HEK293T (cell line): ENCODE results near the gene TEKT2.

Experiments
- CTBP1 ChIP-seq: fragments of 450-650 bp; IDR thresholded peaks from 2 replicates; pipeline ENCODE4 v1.6.1; 2016; ENCODE audit warnings: borderline replicate concordance
- ELF4 ChIP-seq: fragments of 450-650 bp; IDR thresholded peaks from 2 replicates; pipeline ENCODE4 v1.6.1; 2017; ENCODE audit warnings: antibody characterized with exemption
- HDGF ChIP-seq: fragments of 450-650 bp; IDR thresholded peaks from 2 replicates; pipeline ENCODE4 v1.6.1; 2017; ENCODE audit warnings: antibody characterized with exemption, borderline replicate concordance
- L3MBTL2 ChIP-seq: fragments of 450-650 bp; conservative IDR thresholded peaks from 2 replicates; pipeline ENCODE4 v1.6.1; 2016; ENCODE audit warnings: mild to moderate bottlenecking
- LEF1 ChIP-seq: fragments of 450-650 bp; IDR thresholded peaks from 2 replicates; pipeline ENCODE4 v1.6.1; 2017; ENCODE audit warnings: mild to moderate bottlenecking, borderline replicate concordance
- NFRKB ChIP-seq: fragments of 450-650 bp; IDR thresholded peaks from 2 replicates; pipeline ENCODE4 v1.6.1; 2016; ENCODE audit warnings: mild to moderate bottlenecking, moderate library complexity
- SP1 ChIP-seq: fragments of 450-650 bp; IDR thresholded peaks from 2 replicates; pipeline ENCODE4 v1.6.1; 2017
- SUZ12 ChIP-seq: fragments of 450-650 bp; IDR thresholded peaks from 2 replicates; pipeline ENCODE4 v1.6.1; 2016; ENCODE audit warnings: mild to moderate bottlenecking
- TARDBP ChIP-seq: fragments of 450-650 bp; IDR thresholded peaks from 2 replicates; pipeline ENCODE4 v1.6.1; 2016

DNA sequence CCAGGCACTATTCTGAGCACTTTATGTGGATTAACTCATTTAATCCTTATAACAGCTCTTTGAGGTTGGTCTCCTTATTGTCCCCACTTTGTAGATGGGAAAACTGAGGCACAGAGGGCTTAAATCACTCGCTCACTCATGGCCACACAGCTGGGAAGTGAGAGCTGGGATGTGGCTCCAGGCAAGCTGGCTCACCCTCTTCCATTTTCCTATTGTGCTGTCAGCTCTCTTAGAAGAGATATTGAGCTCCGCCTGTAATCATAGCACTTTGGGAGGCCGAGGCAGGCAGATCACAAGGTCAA lies 45.0 kb downstream of the TEKT2 start:
- TF ChIP-seq L3MBTL2: no peak
- no peak for TF ChIP-seq SUZ12
- no peak for TF ChIP-seq LEF1
- TF ChIP-seq CTBP1: no peak
- TF ChIP-seq ELF4: no peak
- no peak for TF ChIP-seq NFRKB
- TF ChIP-seq TARDBP: no peak
- no peak for TF ChIP-seq SP1
- TF ChIP-seq HDGF: no peak
